ENCODE data around the gene UBE2O.

GRCh38 chr17:76461765-76462555 is 9.0 kb upstream of the UBE2O start:
- no peak for TF ChIP-seq POLR2A (IDR thresholded peaks at IDR 0.05; ENCODE audit: extremely low read depth, insufficient read length)
- TF ChIP-seq CTCF (IDR thresholded peaks at IDR 0.05; ENCODE audit: low read depth, low read length) = no peak
- TF ChIP-seq MYC (IDR thresholded peaks at IDR 0.05; ENCODE audit: low read depth, low read length) = no peak
